Body of pancreas (tissue), 4 donors: ENCODE data around the gene SCUBE1. TPM values are rescaled to one million over a fixed set of nuclear protein-coding genes. Genes with fewer than 3 reads are reported as not detected.
A peak's percentile ranks its signal among the peaks of the same experiment; 100 is the strongest.

Experiments used
- ATAC-seq: fragments of 150-250 bp; one replicate; pipeline ENCODE4 v1.9.1; 2016
- DNase-seq, 4 donors: peaks; one replicate each; pipeline ENCODE4 v3.0.0-alpha.2; 2019
- H3K27ac ChIP-seq, 4 donors: fragments of 200-600 bp; sonication (generic); 1 replicate in 3 of 4; 2 replicates in 1 of 4; pipeline versions ENCODE4 v1.5.1 to v1.6.1; 2016 to 2019; ENCODE audit warnings: mild to moderate bottlenecking in 1 of 4, mixed read lengths in 1 of 4, moderate library complexity in 1 of 4
- H3K27me3 ChIP-seq, 2 donors: fragments of 200-600 bp; sonication (generic); one replicate each; pipeline ENCODE4 v1.6.0; 2016; ENCODE audit warnings: mild to moderate bottlenecking in 1 of 2
- H3K36me3 ChIP-seq, 2 donors: fragments of 200-600 bp; sonication (generic); replicated peaks in 1 of 2; 2 replicates each; pipeline ENCODE4 v1.5.1; 2016; ENCODE audit warnings: low read depth in 2 of 2; ENCODE audit not compliant: insufficient read depth in 1 of 2
- H3K4me1 ChIP-seq: fragments of 200-600 bp; sonication (generic); one replicate; pipeline ENCODE4 v1.6.0; 2016
- H3K4me3 ChIP-seq, 2 donors: fragments of 200-600 bp; sonication (generic); 1 replicate in 1 of 2; 2 replicates in 1 of 2; pipeline ENCODE4 v1.5.1; 2016 to 2019
- H3K9me3 ChIP-seq, 3 donors: fragments of 200-600 bp; sonication (generic); 1 replicate in 2 of 3; 2 replicates in 1 of 3; pipeline ENCODE4 v1.5.1; 2016
- CTCF ChIP-seq, 7 experiments: fragments of 450-650 bp in 4 of 7; fragments of 200-600 bp in 3 of 7; sonication (generic) in 3 of 7; IDR thresholded peaks; one replicate each; pipeline ENCODE4 v1.5.1; 2016 to 2019; ENCODE audit warnings: antibody characterized with exemption in 7 of 7
- POLR2A ChIP-seq, 3 donors: fragments of 450-650 bp; IDR thresholded peaks; one replicate each; pipeline ENCODE4 v1.6.1; 2016; ENCODE audit warnings: antibody characterized with exemption in 3 of 3, mild to moderate bottlenecking in 2 of 3
- WGBS, 2 donors: methylation state at CpG; one replicate each; pipeline ENCODE4 v1.1.5; 2017; 5-methylcytosine and 5-hydroxymethylcytosine counted together
- intact Hi-C: fragments of 100-400 bp; cut with DNase I; formaldehyde crosslinking; loops from one replicate; pipeline ENCODE4 v1.15.1; 2023
- total RNA-seq, 2 donors: library from RNA; depleted of rRNA; stranded (reverse); fragments of >200 nt; gene quantifications; one replicate each; pipeline ENCODE4 v1.1.0, GENCODE V29; 2016

Gene SCUBE1
- total RNA-seq, 2 donors from 2014 or later, result under 0.01 to 0.26 TPM

GRCh38 chr22:43344520-43344787, 1.3 kb upstream of the SCUBE1 start:
- no peaks in the 10 kb centered on the region for H3K9me3 ChIP-seq
- H3K4me3 ChIP-seq, result no peak overlapping the region
- no peaks in the 10 kb centered on the region for H3K36me3 ChIP-seq
- no peak for TF ChIP-seq CTCF (IDR thresholded peaks at IDR 0.05)
- peaks cover 0 to 7% of the 10 kb centered on the region in 2 donors for H3K27me3 ChIP-seq
- ATAC-seq (no peak), DNase-seq (no peak)
- no peak overlapping the region for H3K27ac ChIP-seq
- H3K4me1 ChIP-seq, result peaks cover 4% of the 10 kb centered on the region
- intact Hi-C loops, result no loop called here
- 70 to 78% methylated on average over 5 to 6 of the region's 6 CpGs for WGBS, 2 donors

GRCh38 chr22:43343670-43344519, 723 bp upstream of the SCUBE1 start:
- intact Hi-C loops, result no loop called here
- WGBS, 2 donors, result 12 to 19% methylated on average over 22 to 64 of the region's 65 CpGs
- no peaks in the 10 kb centered on the region for H3K36me3 ChIP-seq
- TF ChIP-seq POLR2A (IDR thresholded peaks at IDR 0.05) (no peak), CTCF (IDR thresholded peaks at IDR 0.05) (no peak)
- DNase-seq (no peak), ATAC-seq (peak; percentile 7)
- no peak overlapping the region for H3K4me3 ChIP-seq
- H3K4me1 ChIP-seq, result peaks cover 4% of the 10 kb centered on the region
- H3K9me3 ChIP-seq, result no peaks in the 10 kb centered on the region
- no peak overlapping the region for H3K27ac ChIP-seq
- peaks cover 0 to 7% of the 10 kb centered on the region in 2 donors for H3K27me3 ChIP-seq

- Histone ChIP-seq H3K27me3 (peaks cover 0 to 4% of the 10 kb centered on the region in 2 donors), H3K4me1 (peaks cover 4% of the 10 kb centered on the region)
- 3 to 8% methylated on average over 32 to 76 of the region's 99 CpGs for WGBS, 2 donors
These were observed 568 bp downstream of the SCUBE1 start for GRCh38 chr22:43342347-43343261.

GRCh38 chr22:43341565-43341964, 1.6 kb downstream of the SCUBE1 start:
- H3K27ac ChIP-seq, result no peak overlapping the region
- 38 to 46% methylated on average over 6 to 7 of the region's 7 CpGs for WGBS, 2 donors
- peaks cover 0 to 4% of the 10 kb centered on the region in 2 donors for H3K27me3 ChIP-seq
- intact Hi-C loops, result no loop called here
- H3K9me3 ChIP-seq, result no peaks in the 10 kb centered on the region
- H3K36me3 ChIP-seq, result no peaks in the 10 kb centered on the region
- ATAC-seq, result no peak
- H3K4me3 ChIP-seq, result no peak overlapping the region
- H3K4me1 ChIP-seq, result peaks cover 4% of the 10 kb centered on the region
- TF ChIP-seq POLR2A (IDR thresholded peaks at IDR 0.05), result no peak
- TF ChIP-seq CTCF (IDR thresholded peaks at IDR 0.05), result no peak
- DNase-seq, result no peak

More at GRCh38 chr22:43342347-43343261, 568 bp downstream of the SCUBE1 start:
- intact Hi-C loops, result no loop called here
- Histone ChIP-seq H3K4me3 (no peak overlapping the region), H3K9me3 (no peaks in the 10 kb centered on the region), H3K27ac (no peak overlapping the region), H3K36me3 (no peaks in the 10 kb centered on the region)
- no peak for DNase-seq
- ATAC-seq, result no peak
- TF ChIP-seq POLR2A (IDR thresholded peaks at IDR 0.05), result no peak
- TF ChIP-seq CTCF (IDR thresholded peaks at IDR 0.05), result no peak
